Measurements from ENCODE around the gene DHRS13. TPM values are rescaled to one million over a fixed set of nuclear protein-coding genes. Genes with fewer than 3 reads are reported as not detected.

The DHRS13 gene
- total and polyA plus RNA-seq, 10 of the 15 experiments (the other 5 are each of a cell fraction or from before 2014, with no cell fraction given) = 0.18 to 55.2 (median 31.3) TPM; not detected in 1

DNA sequence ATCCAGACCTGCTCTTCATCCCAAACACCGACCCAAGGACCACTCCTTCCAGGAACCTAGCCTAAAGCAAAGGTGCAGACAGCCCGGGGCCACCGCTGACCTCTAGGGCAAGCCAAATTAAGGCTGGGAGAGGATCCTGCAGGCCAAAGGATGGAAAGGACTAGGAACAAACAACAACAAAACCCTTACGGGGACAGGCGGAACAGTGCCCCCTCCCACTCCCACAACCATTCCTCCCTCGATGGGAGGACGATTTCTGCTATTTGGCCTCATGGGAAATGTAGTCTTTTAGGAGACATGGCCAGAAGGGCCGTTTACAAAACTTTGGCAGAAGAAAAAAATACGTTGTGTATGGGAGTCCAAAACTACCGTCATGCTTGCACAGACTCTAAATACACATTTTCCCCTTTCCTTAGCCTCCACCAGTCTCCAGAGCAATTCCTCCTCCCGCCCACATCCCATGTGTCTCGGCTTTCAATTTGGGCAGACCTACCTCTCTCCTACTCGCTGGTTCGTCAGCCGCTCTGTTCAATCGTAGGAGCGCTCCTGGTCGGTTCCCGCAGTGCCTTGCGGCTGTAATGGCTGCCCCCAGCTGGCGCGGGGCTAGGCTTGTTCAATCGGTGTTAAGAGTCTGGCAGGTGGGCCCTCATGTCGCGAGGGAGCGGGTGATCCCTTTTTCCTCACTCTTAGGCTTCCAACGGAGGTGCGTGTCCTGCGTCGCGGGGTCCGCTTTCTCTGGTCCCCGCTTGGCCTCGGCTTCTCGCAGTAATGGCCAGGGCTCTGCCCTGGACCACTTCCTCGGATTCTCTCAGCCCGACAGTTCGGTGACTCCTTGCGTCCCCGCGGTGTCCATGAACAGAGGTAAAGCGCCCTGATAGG, 48.2 kb downstream of the DHRS13 start, which contains the start of gene ERAL1 (continued):
- TF ChIP-seq NFYB (IDR thresholded peaks at IDR 0.05; ENCODE audit: insufficient read depth, low read depth, low read length) (peak; percentile 90), MEF2A (IDR thresholded peaks at IDR 0.05; ENCODE audit: insufficient read depth, low read depth, low read length) (peak; percentile 22; the same call in 1 of the 2 replicates), ZNF207 (IDR thresholded peaks at IDR 0.05; ENCODE audit: borderline replicate concordance) (peak; percentile 82), DPF2 (IDR thresholded peaks at IDR 0.05) (peak; percentile 46; the same call in 1 of the 2 replicates), SRF (IDR thresholded peaks at IDR 0.05; ENCODE audit: low read depth in 2 of 2, low read length in 2 of 2) (0 out of 4 replicates have a peak, but pooled peaks of 1 of the 2 experiments have one; percentile 44), STAT1 (conservative IDR thresholded peaks at IDR 0.05) (peak; percentile 86; the same call in 1 of the 2 replicates), FOS (IDR thresholded peaks at IDR 0.05; ENCODE audit: borderline replicate concordance, extremely low read depth, insufficient read length) (no peak), SMARCA5 (IDR thresholded peaks at IDR 0.05) (no peak), IKZF2 (IDR thresholded peaks at IDR 0.05) (no peak), ZNF24 (IDR thresholded peaks at IDR 0.05) (no peak), HCFC1 (IDR thresholded peaks at IDR 0.05; ENCODE audit: low read length) (peak; percentile 79), CBX3 (IDR thresholded peaks at IDR 0.05; ENCODE audit: borderline replicate concordance, low read depth) (no peak), ZNF622 (IDR thresholded peaks at IDR 0.05) (no peak), MYC (IDR thresholded peaks at IDR 0.05; ENCODE audit: insufficient read depth, insufficient read length, insufficient replicate concordance, low read length, severe bottlenecking) (peak; percentile 59), SUZ12 (IDR thresholded peaks at IDR 0.05; ENCODE audit: unreplicated experiment) (no peak), RELA (IDR thresholded peaks at IDR 0.05; ENCODE audit: borderline replicate concordance, partially characterized antibody) (peak; percentile 37), CBFB (IDR thresholded peaks at IDR 0.05; ENCODE audit: low read depth) (peak; percentile 91), IRF4 (IDR thresholded peaks at IDR 0.05; ENCODE audit: low read depth, low read length) (no peak), NRF1 (conservative IDR thresholded peaks at IDR 0.05; ENCODE audit: low read depth, low read length) (no peak), TCF7 (IDR thresholded peaks at IDR 0.05; ENCODE audit: borderline replicate concordance) (peak; percentile 53; the same call in 1 of the 2 replicates), SMC3 (IDR thresholded peaks at IDR 0.05; ENCODE audit: borderline replicate concordance, low read length) (no peak)
- TF ChIP-seq, protein P1, sequence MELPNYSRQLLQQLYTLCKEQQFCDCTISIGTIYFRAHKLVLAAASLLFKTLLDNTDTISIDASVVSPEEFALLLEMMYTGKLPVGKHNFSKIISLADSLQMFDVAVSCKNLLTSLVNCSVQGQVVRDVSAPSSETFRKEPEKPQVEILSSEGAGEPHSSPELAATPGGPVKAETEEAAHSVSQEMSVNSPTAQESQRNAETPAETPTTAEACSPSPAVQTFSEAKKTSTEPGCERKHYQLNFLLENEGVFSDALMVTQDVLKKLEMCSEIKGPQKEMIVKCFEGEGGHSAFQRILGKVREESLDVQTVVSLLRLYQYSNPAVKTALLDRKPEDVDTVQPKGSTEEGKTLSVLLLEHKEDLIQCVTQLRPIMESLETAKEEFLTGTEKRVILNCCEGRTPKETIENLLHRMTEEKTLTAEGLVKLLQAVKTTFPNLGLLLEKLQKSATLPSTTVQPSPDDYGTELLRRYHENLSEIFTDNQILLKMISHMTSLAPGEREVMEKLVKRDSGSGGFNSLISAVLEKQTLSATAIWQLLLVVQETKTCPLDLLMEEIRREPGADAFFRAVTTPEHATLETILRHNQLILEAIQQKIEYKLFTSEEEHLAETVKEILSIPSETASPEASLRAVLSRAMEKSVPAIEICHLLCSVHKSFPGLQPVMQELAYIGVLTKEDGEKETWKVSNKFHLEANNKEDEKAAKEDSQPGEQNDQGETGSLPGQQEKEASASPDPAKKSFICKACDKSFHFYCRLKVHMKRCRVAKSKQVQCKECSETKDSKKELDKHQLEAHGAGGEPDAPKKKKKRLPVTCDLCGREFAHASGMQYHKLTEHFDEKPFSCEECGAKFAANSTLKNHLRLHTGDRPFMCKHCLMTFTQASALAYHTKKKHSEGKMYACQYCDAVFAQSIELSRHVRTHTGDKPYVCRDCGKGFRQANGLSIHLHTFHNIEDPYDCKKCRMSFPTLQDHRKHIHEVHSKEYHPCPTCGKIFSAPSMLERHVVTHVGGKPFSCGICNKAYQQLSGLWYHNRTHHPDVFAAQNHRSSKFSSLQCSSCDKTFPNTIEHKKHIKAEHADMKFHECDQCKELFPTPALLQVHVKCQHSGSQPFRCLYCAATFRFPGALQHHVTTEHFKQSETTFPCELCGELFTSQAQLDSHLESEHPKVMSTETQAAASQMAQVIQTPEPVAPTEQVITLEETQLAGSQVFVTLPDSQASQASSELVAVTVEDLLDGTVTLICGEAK (IDR thresholded peaks at IDR 0.05; ENCODE audit: borderline replicate concordance) = no peak; the same call in 1 of the 2 replicates
- TF ChIP-seq, protein P2, sequence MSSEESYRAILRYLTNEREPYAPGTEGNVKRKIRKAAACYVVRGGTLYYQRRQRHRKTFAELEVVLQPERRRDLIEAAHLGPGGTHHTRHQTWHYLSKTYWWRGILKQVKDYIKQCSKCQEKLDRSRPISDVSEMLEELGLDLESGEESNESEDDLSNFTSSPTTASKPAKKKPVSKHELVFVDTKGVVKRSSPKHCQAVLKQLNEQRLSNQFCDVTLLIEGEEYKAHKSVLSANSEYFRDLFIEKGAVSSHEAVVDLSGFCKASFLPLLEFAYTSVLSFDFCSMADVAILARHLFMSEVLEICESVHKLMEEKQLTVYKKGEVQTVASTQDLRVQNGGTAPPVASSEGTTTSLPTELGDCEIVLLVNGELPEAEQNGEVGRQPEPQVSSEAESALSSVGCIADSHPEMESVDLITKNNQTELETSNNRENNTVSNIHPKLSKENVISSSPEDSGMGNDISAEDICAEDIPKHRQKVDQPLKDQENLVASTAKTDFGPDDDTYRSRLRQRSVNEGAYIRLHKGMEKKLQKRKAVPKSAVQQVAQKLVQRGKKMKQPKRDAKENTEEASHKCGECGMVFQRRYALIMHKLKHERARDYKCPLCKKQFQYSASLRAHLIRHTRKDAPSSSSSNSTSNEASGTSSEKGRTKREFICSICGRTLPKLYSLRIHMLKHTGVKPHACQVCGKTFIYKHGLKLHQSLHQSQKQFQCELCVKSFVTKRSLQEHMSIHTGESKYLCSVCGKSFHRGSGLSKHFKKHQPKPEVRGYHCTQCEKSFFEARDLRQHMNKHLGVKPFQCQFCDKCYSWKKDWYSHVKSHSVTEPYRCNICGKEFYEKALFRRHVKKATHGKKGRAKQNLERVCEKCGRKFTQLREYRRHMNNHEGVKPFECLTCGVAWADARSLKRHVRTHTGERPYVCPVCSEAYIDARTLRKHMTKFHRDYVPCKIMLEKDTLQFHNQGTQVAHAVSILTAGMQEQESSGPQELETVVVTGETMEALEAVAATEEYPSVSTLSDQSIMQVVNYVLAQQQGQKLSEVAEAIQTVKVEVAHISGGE (CRISPR knock-in tag; IDR thresholded peaks at IDR 0.05) = no peak

All from GM12878 (cell line).